Activated naive CD8-positive, alpha-beta T cell treated with anti-CD3 and anti-CD28 coated beads, Interleukin-2, amount 10 ng/mL, durations not matched to agents 7 days and 5 days (primary cell): ENCODE results near the gene PMF1. TPM values are rescaled to one million over a fixed set of nuclear protein-coding genes. Genes with fewer than 3 reads are reported as not detected.
"Not testable (repeated sequence)": the region's sequence is repeated elsewhere in the genome, so short reads cannot be mapped to it uniquely, and the experiment has no call there.

ENCODE experiments used
- ATAC-seq: fragments of 150-1000 bp; cut with Tn5 transposase; one replicate; pipeline ENCODE4 v1.10.0; 2021; ENCODE audit warnings: low read depth, moderate library complexity
- POLR2A ChIA-PET: fragments of 350-600 bp; sonication (Branson Sonifier 250); formaldehyde crosslinking; loops from one replicate; lab custom pipeline; 2021; ENCODE audit warnings: antibody characterized with exemption; lab: Charles Lee
- DNase-seq: peaks from one replicate; pipeline ENCODE4 v3.0.0; 2021
- H3K27ac Mint-ChIP-seq: one replicate; pipeline ENCODE4 v1.8.0; 2022; ENCODE audit warnings: mild to moderate bottlenecking, mixed read lengths
- H3K27me3 Mint-ChIP-seq: one replicate; pipeline ENCODE4 v1.8.0; 2022; ENCODE audit warnings: mild to moderate bottlenecking, moderate library complexity, mixed read lengths
- H3K36me3 Mint-ChIP-seq: one replicate; pipeline ENCODE4 v1.8.0; 2021; ENCODE audit warnings: mild to moderate bottlenecking, mixed read lengths
- H3K4me1 Mint-ChIP-seq: one replicate; pipeline ENCODE4 v1.8.0; 2021; ENCODE audit warnings: mixed read lengths
- H3K4me3 Mint-ChIP-seq: one replicate; pipeline ENCODE4 v1.8.0; 2022; ENCODE audit warnings: mild to moderate bottlenecking, moderate library complexity, mixed read lengths
- H3K9me3 Mint-ChIP-seq: one replicate; pipeline ENCODE4 v1.8.0; 2021; ENCODE audit warnings: mixed read lengths
- total RNA-seq, 2 experiments: library from RNA; stranded (reverse); gene quantifications; one replicate each; pipeline ENCODE4 v1.2.3, GENCODE V29; 2021

The PMF1 gene
- 10 to 100 TPM; 66.2 to 71.2 TPM for total RNA-seq

- H3K36me3 Mint-ChIP-seq: peaks cover 27% of the 10 kb centered on the region
- POLR2A ChIA-PET: interaction anchor here (0.5 to 3.5 kb wide), 22 partner anchors 8 to 288 kb away, joined by 3 to 55 read pairs (median 6); partner anchors contain the start of genes MEX3A, SEMA4A, SLC25A44 and SMG5
- no peaks in the 10 kb centered on the region for H3K9me3 Mint-ChIP-seq
- DNase-seq: peak; percentile 98
- H3K4me1 Mint-ChIP-seq: peaks cover 30% of the 10 kb centered on the region
- peak; percentile 97 for ATAC-seq
- peak within 1 kb of the TSS; percentile 96 for H3K4me3 Mint-ChIP-seq
- H3K27ac Mint-ChIP-seq: peak within 1 kb of the TSS; percentile 98
- H3K27me3 Mint-ChIP-seq: no peaks in the 10 kb centered on the region
These were observed at the start of gene PMF1 for GRCh38 chr1:156212833-156213643. PMF1 (plus strand) TSS chr1:156213007; CDS start chr1:156213016, 9 bp downstream.

- H3K36me3 Mint-ChIP-seq: peaks cover 25% of the 10 kb centered on the region
- no peak overlapping the region for H3K4me3 Mint-ChIP-seq
- H3K27ac Mint-ChIP-seq: no peak overlapping the region
- H3K4me1 Mint-ChIP-seq: peaks cover 20% of the 10 kb centered on the region
- no peak for DNase-seq
- POLR2A ChIA-PET: interaction anchor here (0.7 to 1.6 kb wide), 5 partner anchors 9 to 49 kb away, joined by 3 to 5 read pairs (median 3); partner anchors contain the start of gene PMF1
- H3K27me3 Mint-ChIP-seq: peaks cover 4% of the 10 kb centered on the region
- no peak for ATAC-seq
- H3K9me3 Mint-ChIP-seq: no peaks in the 10 kb centered on the region
These were observed 49.1 kb upstream of the PMF1 start for GRCh38 chr1:156163712-156164111.

- H3K27ac Mint-ChIP-seq: no peak overlapping the region
These were observed 48.5 kb upstream of the PMF1 start for GRCh38 chr1:156164125-156164831.

GRCh38 chr1:156165083-156165482 lies 47.7 kb upstream of the PMF1 start:
- Mint-ChIP-seq H3K4me3 (no peak overlapping the region), H3K27me3 (peaks cover 4% of the 10 kb centered on the region), H3K9me3 (no peaks in the 10 kb centered on the region), H3K36me3 (peaks cover 25% of the 10 kb centered on the region), H3K27ac (no peak overlapping the region), H3K4me1 (peaks cover 14% of the 10 kb centered on the region)
- ATAC-seq: no peak
- no peak for DNase-seq
- POLR2A ChIA-PET: interaction anchor here (1.1 to 1.5 kb wide), 2 partner anchors 11 to 48 kb away, joined by 3 to 5 read pairs; partner anchors contain the start of gene PMF1

More at GRCh38 chr1:156164125-156164831, 48.5 kb upstream of the PMF1 start:
- ATAC-seq: no peak
- Mint-ChIP-seq H3K4me3 (no peak overlapping the region), H3K4me1 (peaks cover 18% of the 10 kb centered on the region), H3K36me3 (peaks cover 25% of the 10 kb centered on the region), H3K27me3 (peaks cover 4% of the 10 kb centered on the region), H3K9me3 (no peaks in the 10 kb centered on the region)
- no peak for DNase-seq
- POLR2A ChIA-PET: interaction anchor here (0.6 to 1.6 kb wide), 7 partner anchors 9 to 48 kb away, joined by 3 to 5 read pairs (median 3); partner anchors contain the start of gene PMF1

- Mint-ChIP-seq H3K4me1 (peaks cover 7% of the 10 kb centered on the region), H3K4me3 (no peak overlapping the region), H3K27me3 (peaks cover 4% of the 10 kb centered on the region), H3K9me3 (no peaks in the 10 kb centered on the region), H3K36me3 (peaks cover 25% of the 10 kb centered on the region), H3K27ac (peak overlapping the region; percentile 36)
- ATAC-seq (no peak), DNase-seq (no peak)
- POLR2A ChIA-PET: interaction anchor here (0.7 kb wide), 1 partner anchor 259 kb away, joined by 3 read pairs; no protein-coding TSS in a partner anchor
These were observed 45.3 kb upstream of the PMF1 start for GRCh38 chr1:156167536-156167935.

GRCh38 chr1:156172696-156173470 lies 39.9 kb upstream of the PMF1 start:
- Mint-ChIP-seq H3K9me3 (no peaks in the 10 kb centered on the region), H3K36me3 (peaks cover 9% of the 10 kb centered on the region), H3K27ac (no peak overlapping the region), H3K27me3 (no peaks in the 10 kb centered on the region), H3K4me3 (no peak overlapping the region), H3K4me1 (peaks cover 10% of the 10 kb centered on the region)
- POLR2A ChIA-PET: interaction anchor here (1.7 kb wide), 1 partner anchor 11 kb away, joined by 7 read pairs; no protein-coding TSS in a partner anchor
- ATAC-seq: no peak
- no peak for DNase-seq

GRCh38 chr1:156176610-156177210 lies 36.1 kb upstream of the PMF1 start:
- POLR2A ChIA-PET: interaction anchor here (0.6 to 0.7 kb wide), 2 partner anchors 13 to 16 kb away, joined by 3 read pairs; no protein-coding TSS in a partner anchor
- H3K27me3 Mint-ChIP-seq: peaks cover 1% of the 10 kb centered on the region
- DNase-seq: no peak
- ATAC-seq: no peak
- peaks cover 8% of the 10 kb centered on the region for H3K36me3 Mint-ChIP-seq
- H3K27ac Mint-ChIP-seq: no peak overlapping the region
- H3K4me1 Mint-ChIP-seq: peaks cover 18% of the 10 kb centered on the region
- H3K4me3 Mint-ChIP-seq: no peak overlapping the region
- no peaks in the 10 kb centered on the region for H3K9me3 Mint-ChIP-seq

GRCh38 chr1:156177919-156178654 lies 34.7 kb upstream of the PMF1 start:
- DNase-seq (no peak), ATAC-seq (peak; percentile 83)
- Mint-ChIP-seq H3K4me1 (peaks cover 17% of the 10 kb centered on the region), H3K4me3 (peak overlapping the region; percentile 51), H3K27me3 (peaks cover 1% of the 10 kb centered on the region), H3K27ac (peak overlapping the region; percentile 81), H3K9me3 (no peaks in the 10 kb centered on the region), H3K36me3 (peaks cover 8% of the 10 kb centered on the region)
- POLR2A ChIA-PET: interaction anchor here (0.6 to 1.4 kb wide), 4 partner anchors 13 to 45 kb away, joined by 3 to 6 read pairs (median 4); partner anchors contain the start of gene PMF1

- H3K4me1 Mint-ChIP-seq: peaks cover 12% of the 10 kb centered on the region
- H3K4me3 Mint-ChIP-seq: no peak overlapping the region
- peaks cover 1% of the 10 kb centered on the region for H3K27me3 Mint-ChIP-seq
- POLR2A ChIA-PET: no interaction called here
- no peaks in the 10 kb centered on the region for H3K9me3 Mint-ChIP-seq
- peaks cover 3% of the 10 kb centered on the region for H3K36me3 Mint-ChIP-seq
- ATAC-seq: no peak
- no peak overlapping the region for H3K27ac Mint-ChIP-seq
- no peak for DNase-seq
These were observed 32.3 kb upstream of the PMF1 start for GRCh38 chr1:156180471-156180870.

GRCh38 chr1:156181391-156181924 lies 31.3 kb upstream of the PMF1 start:
- H3K27ac Mint-ChIP-seq, H3K27me3 Mint-ChIP-seq, H3K9me3 Mint-ChIP-seq, H3K4me3 Mint-ChIP-seq, H3K36me3 Mint-ChIP-seq, ATAC-seq, POLR2A ChIA-PET, DNase-seq: not testable (repeated sequence)
- H3K4me1 Mint-ChIP-seq: peaks cover 12% of the 10 kb centered on the region

- not testable (repeated sequence) for H3K9me3 Mint-ChIP-seq, H3K4me3 Mint-ChIP-seq, H3K27me3 Mint-ChIP-seq, DNase-seq, ATAC-seq, H3K36me3 Mint-ChIP-seq, H3K27ac Mint-ChIP-seq
- POLR2A ChIA-PET: interaction anchor here (1.0 kb wide), 1 partner anchor 11 kb away, joined by 3 read pairs; the partner anchor contains the start of gene SLC25A44
- peaks cover 12% of the 10 kb centered on the region for H3K4me1 Mint-ChIP-seq
These were observed 30.6 kb upstream of the PMF1 start for GRCh38 chr1:156182010-156182779.
